A673 (cell line): Measurements from ENCODE around the gene KBTBD6. TPM values are rescaled to one million over a fixed set of nuclear protein-coding genes. Genes with fewer than 3 reads are reported as not detected.

Experiments used
- BruUV-seq: library from RNA; stranded (reverse); fragments of 400-500 nt; replicated peaks from 2 replicates; lab custom pipeline; 2021; lab: Mats Ljungman, UMichigan
- CTCF ChIA-PET: fragments of 300-600 bp; sonication (Branson Sonifier 250); formaldehyde crosslinking; loops from one replicate; lab custom pipeline; 2022; ENCODE audit warnings: antibody characterized with exemption; lab: Charles Lee
- POLR2A ChIA-PET: fragments of 300-600 bp; sonication (Branson Sonifier 250); formaldehyde crosslinking; loops from one replicate; lab custom pipeline; 2022; ENCODE audit warnings: antibody characterized with exemption; ENCODE audit not compliant: low non-redundant PET; lab: Charles Lee
- DNase-seq: peaks from one replicate; pipeline ENCODE4 v3.0.0-alpha.2; 2015; ENCODE audit warnings: low spot score
- H3K27ac ChIP-seq: fragments of 200-600 bp; sonication (generic); 2 replicates; pipeline ENCODE4 v1.5.1; 2016; ENCODE audit warnings: mixed run types, low read depth, mild to moderate bottlenecking, mixed read lengths, antibody characterized with exemption, low read length; ENCODE audit not compliant: poor library complexity, severe bottlenecking
- H3K27me3 ChIP-seq: fragments of 200-600 bp; sonication (generic); replicated peaks from 2 replicates; pipeline ENCODE4 v1.6.1; 2017; ENCODE audit warnings: mixed run types, low read depth, mild to moderate bottlenecking, mixed read lengths, antibody characterized with exemption, low read length; ENCODE audit not compliant: insufficient read depth, poor library complexity
- H3K36me3 ChIP-seq: fragments of 200-600 bp; sonication (generic); 2 replicates; pipeline ENCODE4 v1.6.1; 2016; ENCODE audit warnings: mixed run types, mild to moderate bottlenecking, mixed read lengths, antibody characterized with exemption, low read length; ENCODE audit not compliant: insufficient read depth, poor library complexity, severe bottlenecking
- H3K4me1 ChIP-seq: fragments of 200-600 bp; sonication (generic); 2 replicates; pipeline ENCODE4 v1.6.1; 2017; ENCODE audit warnings: mixed run types, mild to moderate bottlenecking, mixed read lengths, antibody characterized with exemption, low read length; ENCODE audit not compliant: insufficient read depth, poor library complexity, severe bottlenecking
- H3K4me3 ChIP-seq: fragments of 200-600 bp; sonication (generic); 2 replicates; pipeline ENCODE4 v1.5.1; 2016; ENCODE audit warnings: low read depth, mixed run types, mild to moderate bottlenecking, mixed read lengths, low read length; ENCODE audit not compliant: poor library complexity, severe bottlenecking
- H3K9me3 ChIP-seq: fragments of 200-600 bp; sonication (generic); 2 replicates; pipeline ENCODE4 v1.6.1; 2016; ENCODE audit warnings: mixed run types, low read depth, mild to moderate bottlenecking, mixed read lengths, antibody characterized with exemption, low read length; ENCODE audit not compliant: poor library complexity, severe bottlenecking
- EZH2 ChIP-seq: fragments of 200-600 bp; sonication (generic); IDR thresholded peaks from 2 replicates; pipeline ENCODE4 v1.6.1; 2017; ENCODE audit warnings: borderline replicate concordance, low read depth, mild to moderate bottlenecking, mixed read lengths, antibody characterized with exemption, low read length; ENCODE audit not compliant: poor library complexity, severe bottlenecking
- intact Hi-C: fragments of 100-400 bp; cut with micrococcal nuclease; formaldehyde crosslinking; loops from one replicate; pipeline ENCODE4 v1.10.0; 2022; ENCODE audit not compliant: unreplicated experiment
- total RNA-seq: library from RNA; stranded (reverse); gene quantifications from 2 replicates; pipeline ENCODE4 v1.2.3, GENCODE V29; 2021
- TF ChIP-seq, protein P1 (sequence below): fragments of 300-800, 200-600 bp; sonication (generic); conservative IDR thresholded peaks from 2 replicates; pipeline ENCODE4 v1.5.1; 2017; ENCODE audit warnings: low read depth, mild to moderate bottlenecking, antibody characterized with exemption, low read length, moderate library complexity, mixed read lengths

The KBTBD6 gene
- total RNA-seq, 1 experiment from 2014 or later: 15.7 TPM

DNA sequence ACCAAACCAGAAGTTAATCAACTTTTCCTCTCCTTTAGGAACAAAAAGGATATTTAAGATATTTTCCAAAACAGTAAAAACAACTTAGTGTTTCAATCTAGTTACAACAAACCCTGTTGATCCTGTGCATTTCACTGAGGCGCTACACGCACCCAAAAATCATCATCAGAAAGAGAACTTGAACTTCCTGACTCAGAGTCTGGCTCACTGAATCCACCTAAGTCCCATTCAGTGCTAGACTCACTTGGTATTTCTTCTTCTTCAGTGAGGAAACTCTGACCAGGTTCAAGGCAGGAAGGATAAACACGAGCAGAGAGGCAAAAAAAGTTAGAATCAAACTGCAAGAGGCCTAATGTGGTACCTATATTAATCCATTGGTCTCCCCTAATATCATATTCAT lies 2.2 kb downstream of the KBTBD6 start:
- no TSS peak for BruUV-seq
- Histone ChIP-seq H3K4me3 (peak overlapping the region; percentile 21), H3K36me3 (no peaks in the 10 kb centered on the region), H3K27ac (no peak overlapping the region), H3K4me1 (peaks cover 9% of the 10 kb centered on the region), H3K9me3 (no peaks in the 10 kb centered on the region), H3K27me3 (no peaks in the 10 kb centered on the region)
- intact Hi-C loops: loop anchor here (5.0 kb wide), 1 partner anchor 68 kb away; the partner anchor contains the start of gene WBP4
- no peak for TF ChIP-seq EZH2
- TF ChIP-seq, protein P1, sequence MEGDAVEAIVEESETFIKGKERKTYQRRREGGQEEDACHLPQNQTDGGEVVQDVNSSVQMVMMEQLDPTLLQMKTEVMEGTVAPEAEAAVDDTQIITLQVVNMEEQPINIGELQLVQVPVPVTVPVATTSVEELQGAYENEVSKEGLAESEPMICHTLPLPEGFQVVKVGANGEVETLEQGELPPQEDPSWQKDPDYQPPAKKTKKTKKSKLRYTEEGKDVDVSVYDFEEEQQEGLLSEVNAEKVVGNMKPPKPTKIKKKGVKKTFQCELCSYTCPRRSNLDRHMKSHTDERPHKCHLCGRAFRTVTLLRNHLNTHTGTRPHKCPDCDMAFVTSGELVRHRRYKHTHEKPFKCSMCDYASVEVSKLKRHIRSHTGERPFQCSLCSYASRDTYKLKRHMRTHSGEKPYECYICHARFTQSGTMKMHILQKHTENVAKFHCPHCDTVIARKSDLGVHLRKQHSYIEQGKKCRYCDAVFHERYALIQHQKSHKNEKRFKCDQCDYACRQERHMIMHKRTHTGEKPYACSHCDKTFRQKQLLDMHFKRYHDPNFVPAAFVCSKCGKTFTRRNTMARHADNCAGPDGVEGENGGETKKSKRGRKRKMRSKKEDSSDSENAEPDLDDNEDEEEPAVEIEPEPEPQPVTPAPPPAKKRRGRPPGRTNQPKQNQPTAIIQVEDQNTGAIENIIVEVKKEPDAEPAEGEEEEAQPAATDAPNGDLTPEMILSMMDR: no peak
- POLR2A ChIA-PET: no interaction called here
- no peak for DNase-seq
- CTCF ChIA-PET: no interaction called here

DNA sequence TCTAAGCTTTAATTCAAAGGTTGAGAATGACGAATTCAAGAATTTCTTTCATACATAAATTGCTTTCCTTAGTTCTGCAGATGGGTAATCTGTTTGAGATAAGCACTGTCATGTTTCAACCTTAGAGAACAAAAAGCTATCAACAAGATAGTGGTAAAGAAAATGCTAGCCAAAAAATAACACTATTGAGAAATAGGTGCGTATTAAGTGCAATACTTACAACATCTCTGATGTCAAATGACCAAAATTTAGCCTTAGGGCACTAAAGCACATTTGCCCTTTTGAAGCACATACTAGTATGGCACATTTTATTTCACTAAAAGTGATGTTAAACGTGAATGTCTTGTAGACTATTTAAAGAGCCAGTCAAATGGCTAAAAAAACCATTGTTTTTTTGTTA lies 4.9 kb downstream of the KBTBD6 start:
- Histone ChIP-seq H3K27me3 (no peaks in the 10 kb centered on the region), H3K9me3 (no peaks in the 10 kb centered on the region), H3K4me1 (peaks cover 9% of the 10 kb centered on the region), H3K4me3 (no peak overlapping the region), H3K27ac (no peak overlapping the region), H3K36me3 (no peaks in the 10 kb centered on the region)
- no peak for TF ChIP-seq EZH2
- TF ChIP-seq, protein P1: no peak
- DNase-seq: no peak
- CTCF ChIA-PET: no interaction called here
- intact Hi-C loops: no loop called here
- POLR2A ChIA-PET: no interaction called here
- BruUV-seq: no TSS peak

DNA sequence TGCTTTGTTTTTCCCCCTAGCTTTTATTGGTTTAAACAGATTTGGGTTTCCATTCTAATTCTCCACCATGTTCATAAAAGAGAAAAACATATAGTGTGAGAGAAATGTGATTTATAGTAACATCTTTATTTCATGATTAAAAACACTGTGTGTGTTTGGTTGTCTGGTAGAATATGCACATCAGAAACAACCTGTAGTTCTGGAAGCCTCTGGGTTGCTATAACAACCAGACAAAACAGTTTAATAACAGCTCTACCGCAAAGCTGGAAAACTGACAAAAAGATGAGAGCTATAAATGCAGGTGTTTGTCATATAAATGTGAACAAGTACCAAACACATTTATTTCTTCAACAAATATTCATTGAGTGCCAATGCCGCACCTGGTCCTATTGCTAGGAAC lies 9.8 kb downstream of the KBTBD6 start:
- no peaks in the 10 kb centered on the region for H3K9me3 ChIP-seq
- DNase-seq: no peak
- H3K4me1 ChIP-seq: no peaks in the 10 kb centered on the region
- H3K4me3 ChIP-seq: no peak overlapping the region
- BruUV-seq: no TSS peak
- no peak overlapping the region for H3K27ac ChIP-seq
- ChIA-PET CTCF (no interaction called here), POLR2A (no interaction called here)
- H3K36me3 ChIP-seq: no peaks in the 10 kb centered on the region
- H3K27me3 ChIP-seq: no peaks in the 10 kb centered on the region
- intact Hi-C loops: no loop called here
- TF ChIP-seq EZH2: no peak
- TF ChIP-seq, protein P1: no peak
